Measurements from ENCODE around the gene YPEL1. TPM values are rescaled to one million over a fixed set of nuclear protein-coding genes. Genes with fewer than 3 reads are reported as not detected.

YPEL1 gene
- total and polyA plus RNA-seq, 12 donors = 0.84 to 19.4 (median 3.0) TPM

DNA sequence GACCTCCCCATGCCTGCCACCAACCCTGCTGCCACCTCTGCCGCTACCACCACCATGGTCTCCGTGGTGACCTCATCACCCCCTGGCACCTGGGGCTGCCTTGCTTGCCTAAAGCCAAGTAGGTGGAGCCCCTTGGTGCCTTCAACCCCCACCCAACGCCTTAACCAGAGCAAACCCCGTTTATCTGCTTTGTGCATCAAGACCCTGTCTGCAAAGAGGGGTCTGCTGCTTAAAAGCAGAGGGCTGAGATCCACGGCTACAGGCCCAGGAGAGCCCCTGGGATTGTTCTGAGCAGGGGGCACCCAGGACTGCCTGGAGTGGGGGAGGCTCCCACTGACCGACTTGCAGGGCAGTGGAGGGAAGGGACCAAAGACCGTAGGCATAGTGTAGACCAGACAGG lies 74.7 kb downstream of the YPEL1 start:
- Histone ChIP-seq H3K27ac (no peak overlapping the region), H3K36me3 (replicated peaks in 1 of 2) (no peaks in the 10 kb centered on the region), H3K4me1 (replicated peaks in 1 of 2) (no peaks in the 10 kb centered on the region), H3K27me3 (no peaks in the 10 kb centered on the region), H3K9me3 (replicated peaks in 1 of 3) (no peaks in the 10 kb centered on the region), H3K4me3 (no peak overlapping the region)
- no peak for TF ChIP-seq POLR2A (IDR thresholded peaks at IDR 0.05)
- TF ChIP-seq, protein P1, sequence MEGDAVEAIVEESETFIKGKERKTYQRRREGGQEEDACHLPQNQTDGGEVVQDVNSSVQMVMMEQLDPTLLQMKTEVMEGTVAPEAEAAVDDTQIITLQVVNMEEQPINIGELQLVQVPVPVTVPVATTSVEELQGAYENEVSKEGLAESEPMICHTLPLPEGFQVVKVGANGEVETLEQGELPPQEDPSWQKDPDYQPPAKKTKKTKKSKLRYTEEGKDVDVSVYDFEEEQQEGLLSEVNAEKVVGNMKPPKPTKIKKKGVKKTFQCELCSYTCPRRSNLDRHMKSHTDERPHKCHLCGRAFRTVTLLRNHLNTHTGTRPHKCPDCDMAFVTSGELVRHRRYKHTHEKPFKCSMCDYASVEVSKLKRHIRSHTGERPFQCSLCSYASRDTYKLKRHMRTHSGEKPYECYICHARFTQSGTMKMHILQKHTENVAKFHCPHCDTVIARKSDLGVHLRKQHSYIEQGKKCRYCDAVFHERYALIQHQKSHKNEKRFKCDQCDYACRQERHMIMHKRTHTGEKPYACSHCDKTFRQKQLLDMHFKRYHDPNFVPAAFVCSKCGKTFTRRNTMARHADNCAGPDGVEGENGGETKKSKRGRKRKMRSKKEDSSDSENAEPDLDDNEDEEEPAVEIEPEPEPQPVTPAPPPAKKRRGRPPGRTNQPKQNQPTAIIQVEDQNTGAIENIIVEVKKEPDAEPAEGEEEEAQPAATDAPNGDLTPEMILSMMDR (IDR thresholded peaks at IDR 0.05) = no peak
- 60 to 81% (median 73%) methylated on average over 4 to 7 of the region's 7 CpGs for WGBS, 4 donors
- no peak for DNase-seq
- intact Hi-C loops (cut with DNase I) = no loop called here

DNA sequence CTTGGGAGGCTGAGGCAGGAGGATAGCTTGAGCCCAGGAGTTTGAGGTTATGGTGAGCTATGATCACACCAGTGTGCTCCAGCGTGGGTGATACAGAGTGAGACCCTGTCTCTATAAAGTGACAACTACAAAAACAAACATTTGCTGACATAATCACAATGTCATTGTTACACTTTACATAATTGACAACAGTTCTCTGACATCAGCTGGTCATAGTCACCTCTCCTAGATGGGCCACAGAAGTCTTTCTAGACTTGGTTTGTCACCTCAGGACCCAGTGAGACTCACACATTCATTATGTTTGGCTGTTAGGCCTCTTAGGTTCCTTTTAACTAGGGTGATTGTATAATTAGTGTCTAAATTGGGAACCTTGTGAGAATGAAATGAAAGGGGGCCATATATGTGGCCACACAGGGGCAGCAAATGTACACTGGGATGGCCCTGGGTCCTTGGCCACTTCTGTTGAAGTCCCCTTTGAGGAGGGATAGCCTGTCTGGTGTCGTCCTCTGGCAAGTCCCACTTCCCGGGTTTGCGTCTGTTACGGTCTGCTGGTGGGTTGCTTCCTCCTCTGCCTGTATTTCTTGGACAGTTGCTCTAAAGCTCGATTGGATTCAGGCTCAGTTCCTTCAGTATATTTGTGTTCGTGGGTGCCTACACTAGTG lies 75.6 kb downstream of the YPEL1 start:
- H3K36me3 ChIP-seq (replicated peaks in 1 of 2) = no peaks in the 10 kb centered on the region
- 78 to 84% (median 83%) methylated on average over 7 of the region's 7 CpGs for WGBS, 4 donors
- H3K4me1 ChIP-seq (replicated peaks in 1 of 2) = no peaks in the 10 kb centered on the region
- no peak overlapping the region for H3K27ac ChIP-seq
- intact Hi-C loops (cut with DNase I) = no loop called here
- TF ChIP-seq POLR2A (IDR thresholded peaks at IDR 0.05) = no peak
- TF ChIP-seq, protein P1 (IDR thresholded peaks at IDR 0.05) = no peak
- no peaks in the 10 kb centered on the region for H3K27me3 ChIP-seq
- H3K4me3 ChIP-seq = no peak overlapping the region
- DNase-seq = no peak
- H3K9me3 ChIP-seq (replicated peaks in 1 of 3) = no peaks in the 10 kb centered on the region

DNA sequence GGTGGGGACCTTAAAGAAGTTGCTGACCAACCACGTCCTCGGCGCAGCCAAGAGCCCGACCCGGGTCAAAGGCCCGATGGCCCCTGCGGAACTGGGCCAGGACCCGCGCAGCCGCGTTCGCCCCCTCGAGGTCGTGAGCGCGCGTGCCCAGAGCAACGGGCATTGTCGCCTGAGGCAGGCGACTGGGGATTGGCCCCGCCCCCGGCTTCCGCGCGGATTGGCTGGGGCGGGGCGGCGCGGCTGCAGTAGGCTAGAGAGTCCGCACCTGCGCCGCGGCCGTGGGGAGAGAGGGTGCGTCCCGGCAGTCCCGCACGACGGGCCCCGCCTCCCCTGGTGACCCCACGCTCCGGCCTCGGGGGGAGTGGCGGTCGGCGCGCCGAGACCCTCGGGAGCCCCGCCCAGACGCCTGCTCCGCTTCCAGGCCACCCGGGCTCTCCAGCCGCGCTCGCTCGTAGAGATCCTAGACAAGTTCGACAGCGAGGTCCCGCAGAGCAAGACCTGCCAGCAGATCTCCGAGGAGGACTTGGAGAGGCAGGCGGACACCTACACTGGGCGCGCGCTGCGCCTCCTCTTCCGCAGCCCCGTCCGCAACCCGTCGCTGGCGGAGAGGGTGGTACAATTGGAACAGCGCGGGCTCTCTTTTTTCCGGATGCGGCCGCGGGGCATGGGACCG lies 78.1 kb downstream of the YPEL1 start:
- H3K27ac ChIP-seq = no peak overlapping the region
- DNase-seq = peak in 6 of 7 donors; percentile 58 to 68 (median 64)
- WGBS, 4 donors = 0 to 1% (median 0%) methylated on average over 2 to 79 of the region's 79 CpGs
- H3K36me3 ChIP-seq (replicated peaks in 1 of 2) = no peaks in the 10 kb centered on the region
- intact Hi-C loops (cut with DNase I) = no loop called here
- no peaks in the 10 kb centered on the region for H3K9me3 ChIP-seq (replicated peaks in 1 of 3)
- no peaks in the 10 kb centered on the region for H3K27me3 ChIP-seq
- TF ChIP-seq, protein P1 (IDR thresholded peaks at IDR 0.05) = peak in 2 of 6 experiments; percentile 23 to 24
- no peak for TF ChIP-seq POLR2A (IDR thresholded peaks at IDR 0.05)
- peaks cover 2 to 3% of the 10 kb centered on the region in 2 donors for H3K4me1 ChIP-seq (replicated peaks in 1 of 2)
- peak overlapping the region in 2 of 4 donors; percentile 24 to 64 for H3K4me3 ChIP-seq

DNA sequence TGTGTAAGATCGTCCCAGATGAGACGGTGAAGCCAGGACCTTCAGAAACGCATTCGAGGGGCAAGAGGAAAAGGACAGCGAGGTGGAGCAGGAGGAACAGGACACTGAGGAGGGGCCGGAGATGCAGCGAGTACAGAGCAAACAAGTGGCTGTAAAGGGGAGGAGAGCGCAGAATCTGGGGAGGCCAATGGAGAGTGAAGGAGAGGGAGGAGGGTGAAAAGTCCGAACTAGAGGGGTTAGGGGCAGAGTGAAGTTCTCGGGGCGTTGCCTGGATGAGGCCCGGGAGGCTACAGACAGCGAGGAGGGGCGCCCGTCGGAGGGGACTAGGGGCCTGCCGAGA lies 78.6 kb downstream of the YPEL1 start:
- Histone ChIP-seq H3K9me3 (replicated peaks in 1 of 3) (no peaks in the 10 kb centered on the region), H3K36me3 (replicated peaks in 1 of 2) (no peaks in the 10 kb centered on the region), H3K4me3 (no peak overlapping the region), H3K27me3 (no peaks in the 10 kb centered on the region), H3K27ac (no peak overlapping the region), H3K4me1 (replicated peaks in 1 of 2) (peaks cover 6% of the 10 kb centered on the region in 2 donors)
- WGBS, 4 donors = 30 to 38% (median 32%) methylated on average over 13 to 17 of the region's 17 CpGs
- no peak for DNase-seq
- intact Hi-C loops (cut with DNase I) = no loop called here
- TF ChIP-seq, protein P1 (IDR thresholded peaks at IDR 0.05) = no peak
- TF ChIP-seq POLR2A (IDR thresholded peaks at IDR 0.05) = no peak
